DND-41 (cell line): ENCODE data around the gene LSM14A.

Experiments used
- EZH2 ChIP-seq: IDR thresholded peaks from 3 replicates; pipeline ENCODE4 v1.6.1; 2012; ENCODE audit warnings: borderline replicate concordance, low read depth, mild to moderate bottlenecking, moderate library complexity, low read length, inconsistent platforms; ENCODE audit not compliant: severe bottlenecking
- TF ChIP-seq, protein P1 (sequence below): IDR thresholded peaks from 2 replicates; pipeline ENCODE4 v1.5.1; 2012; ENCODE audit warnings: borderline replicate concordance, low read length, moderate library complexity, mild to moderate bottlenecking; ENCODE audit not compliant: poor library complexity, severe bottlenecking; ENCODE audit errors: extremely low read depth

DNA sequence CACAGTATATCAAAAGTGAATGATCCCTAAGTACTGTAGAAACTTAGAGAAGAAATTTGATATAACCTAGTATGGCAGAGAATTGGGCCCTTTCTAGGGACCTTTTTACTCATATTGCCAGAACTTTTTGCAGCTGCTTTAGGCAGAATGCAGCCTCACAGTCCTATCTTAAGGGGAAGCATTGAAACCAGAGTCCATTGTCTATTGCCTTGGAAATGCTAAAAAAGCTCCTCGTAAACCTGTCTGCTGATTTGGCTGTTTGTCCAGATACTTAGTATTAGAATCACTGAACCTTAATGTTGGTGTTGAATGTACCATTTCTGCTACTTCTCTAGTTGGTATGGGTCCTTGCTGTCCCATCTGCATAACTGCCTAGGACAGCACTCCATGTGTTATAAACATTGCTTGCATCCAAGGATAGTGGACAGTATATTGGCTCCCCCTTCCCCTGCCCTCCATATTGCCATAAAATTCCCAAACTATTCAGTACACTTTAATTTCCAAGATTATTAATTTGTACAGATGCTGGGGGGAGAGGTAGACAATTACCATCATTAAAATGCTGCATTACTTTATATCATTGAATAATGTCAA is 36.1 kb downstream of the LSM14A start:
- TF ChIP-seq, protein P1, sequence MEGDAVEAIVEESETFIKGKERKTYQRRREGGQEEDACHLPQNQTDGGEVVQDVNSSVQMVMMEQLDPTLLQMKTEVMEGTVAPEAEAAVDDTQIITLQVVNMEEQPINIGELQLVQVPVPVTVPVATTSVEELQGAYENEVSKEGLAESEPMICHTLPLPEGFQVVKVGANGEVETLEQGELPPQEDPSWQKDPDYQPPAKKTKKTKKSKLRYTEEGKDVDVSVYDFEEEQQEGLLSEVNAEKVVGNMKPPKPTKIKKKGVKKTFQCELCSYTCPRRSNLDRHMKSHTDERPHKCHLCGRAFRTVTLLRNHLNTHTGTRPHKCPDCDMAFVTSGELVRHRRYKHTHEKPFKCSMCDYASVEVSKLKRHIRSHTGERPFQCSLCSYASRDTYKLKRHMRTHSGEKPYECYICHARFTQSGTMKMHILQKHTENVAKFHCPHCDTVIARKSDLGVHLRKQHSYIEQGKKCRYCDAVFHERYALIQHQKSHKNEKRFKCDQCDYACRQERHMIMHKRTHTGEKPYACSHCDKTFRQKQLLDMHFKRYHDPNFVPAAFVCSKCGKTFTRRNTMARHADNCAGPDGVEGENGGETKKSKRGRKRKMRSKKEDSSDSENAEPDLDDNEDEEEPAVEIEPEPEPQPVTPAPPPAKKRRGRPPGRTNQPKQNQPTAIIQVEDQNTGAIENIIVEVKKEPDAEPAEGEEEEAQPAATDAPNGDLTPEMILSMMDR: no peak
- TF ChIP-seq EZH2: no peak
